GM12878 (cell line): ENCODE results near the gene USP9X.

Experiments used
- CTCF ChIP-seq, 3 experiments: IDR thresholded peaks in 2 of 3; conservative IDR thresholded peaks in 1 of 3; 2 replicates each; pipeline ENCODE4 v1.5.1; 2011; ENCODE audit warnings: low read depth in 3 of 3, low read length in 3 of 3, mild to moderate bottlenecking in 3 of 3, control low read depth in 2 of 3, moderate library complexity in 2 of 3, inconsistent platforms in 1 of 3, mixed read lengths in 1 of 3; ENCODE audit not compliant: control insufficient read depth in 2 of 3, insufficient read depth in 1 of 3; ENCODE audit errors: extremely low read depth in 1 of 3
- ESRRA ChIP-seq: IDR thresholded peaks from 2 replicates; pipeline ENCODE4 v1.6.1; 2012; ENCODE audit warnings: mild to moderate bottlenecking, low read length, improper control_type of control experiment
- FOS ChIP-seq: IDR thresholded peaks from 3 replicates; pipeline ENCODE4 v1.6.1; 2011; ENCODE audit warnings: borderline replicate concordance; ENCODE audit not compliant: insufficient read length; ENCODE audit errors: extremely low read depth
- HDAC2 ChIP-seq: fragments of 200-600 bp; sonication (generic); IDR thresholded peaks from 2 replicates; pipeline ENCODE4 v1.6.1; 2017
- JUNB ChIP-seq: IDR thresholded peaks from 2 replicates; pipeline ENCODE4 v1.6.1; 2016; ENCODE audit warnings: antibody characterized with exemption, mild to moderate bottlenecking
- MTA3 ChIP-seq: IDR thresholded peaks from 2 replicates; pipeline ENCODE4 v1.6.1; 2012; ENCODE audit warnings: low read length, inconsistent platforms, borderline replicate concordance
- MYC ChIP-seq: IDR thresholded peaks from 2 replicates; pipeline ENCODE4 v1.6.1; 2011; ENCODE audit warnings: mild to moderate bottlenecking, low read length, moderate library complexity, inconsistent platforms; ENCODE audit not compliant: insufficient read depth, insufficient replicate concordance, insufficient read length, severe bottlenecking
- NFYB ChIP-seq: IDR thresholded peaks from 2 replicates; pipeline ENCODE4 v1.6.1; 2011; ENCODE audit warnings: low read depth, mild to moderate bottlenecking, low read length, improper control_type of control experiment, moderate library complexity; ENCODE audit not compliant: insufficient read depth
- POU2F2 ChIP-seq: IDR thresholded peaks from 3 replicates; pipeline ENCODE4 v1.6.1; 2011; ENCODE audit warnings: low read depth, mild to moderate bottlenecking, low read length, borderline replicate concordance
- RAD21 ChIP-seq: IDR thresholded peaks from 2 replicates; pipeline ENCODE4 v1.6.1; 2011; ENCODE audit warnings: mild to moderate bottlenecking, low read depth, low read length, moderate library complexity; ENCODE audit not compliant: insufficient read depth
- RBBP5 ChIP-seq: fragments of 200-600 bp; sonication (generic); conservative IDR thresholded peaks from 2 replicates; pipeline ENCODE4 v1.6.1; 2016
- REST ChIP-seq: IDR thresholded peaks from 2 replicates; pipeline ENCODE4 v1.6.1; 2012; ENCODE audit warnings: mild to moderate bottlenecking, low read depth, low read length

- TF ChIP-seq POU2F2 (no peak), JUNB (no peak), MYC (no peak), HDAC2 (no peak), CTCF (IDR thresholded peaks at IDR 0.05 in 2 of 3, conservative IDR thresholded peaks at IDR 0.05 in 1 of 3; ENCODE audit: control insufficient read depth in 2 of 3, extremely low read depth in 1 of 3, insufficient read depth in 1 of 3, low read depth in 3 of 3, low read length in 3 of 3) (no peak), REST (no peak), ESRRA (no peak), NFYB (no peak), RAD21 (no peak), FOS (no peak), RBBP5 (no peak), MTA3 (no peak)
Measured at GRCh38 chrX:41050359-41050758, 34.9 kb upstream of the USP9X start.
